Measurements from ENCODE around the gene PFKP.
"Not testable (repeated sequence)": the region's sequence is repeated elsewhere in the genome, so short reads cannot be mapped to it uniquely, and the experiment has no call there.

Gene PFKP

GRCh38 chr10:3057946-3058345 is 9.4 kb upstream of the PFKP start:
- Mint-ChIP-seq H3K9me3 (no peaks in the 10 kb centered on the region), H3K4me3 (no peak overlapping the region), H3K27ac (no peak overlapping the region), H3K27me3 (peaks cover 29% of the 10 kb centered on the region), H3K4me1 (peaks cover 6% of the 10 kb centered on the region), H3K36me3 (ENCODE audit: low read depth) (no peaks in the 10 kb centered on the region)
- DNase-seq (no peak), ATAC-seq (no peak)

- DNase-seq, result no peak
- H3K4me3 Mint-ChIP-seq, result no peak overlapping the region
- no peaks in the 10 kb centered on the region for H3K36me3 Mint-ChIP-seq (ENCODE audit: low read depth)
- H3K27me3 Mint-ChIP-seq, result peaks cover 16% of the 10 kb centered on the region
- no peaks in the 10 kb centered on the region for H3K9me3 Mint-ChIP-seq
- H3K27ac Mint-ChIP-seq, result no peak overlapping the region
- ATAC-seq, result no peak
- peaks cover 6% of the 10 kb centered on the region for H3K4me1 Mint-ChIP-seq
Measured at GRCh38 chr10:3059974-3060373, 7.4 kb upstream of the PFKP start.

- no peak overlapping the region for H3K4me3 Mint-ChIP-seq
- ATAC-seq, result no peak
Measured at GRCh38 chr10:3060481-3060889, 6.9 kb upstream of the PFKP start.

GRCh38 chr10:3061323-3061898 is 5.9 kb upstream of the PFKP start:
- not testable (repeated sequence) for H3K36me3 Mint-ChIP-seq (ENCODE audit: low read depth); H3K9me3 Mint-ChIP-seq; H3K4me1 Mint-ChIP-seq; H3K4me3 Mint-ChIP-seq; DNase-seq; H3K27ac Mint-ChIP-seq; ATAC-seq
- H3K27me3 Mint-ChIP-seq, result peaks cover 20% of the 10 kb centered on the region

More at GRCh38 chr10:3060481-3060889, 6.9 kb upstream of the PFKP start:
- no peak for DNase-seq
- Mint-ChIP-seq H3K36me3 (ENCODE audit: low read depth) (no peaks in the 10 kb centered on the region), H3K27ac (no peak overlapping the region), H3K9me3 (no peaks in the 10 kb centered on the region), H3K27me3 (peaks cover 16% of the 10 kb centered on the region), H3K4me1 (peaks cover 6% of the 10 kb centered on the region)

GRCh38 chr10:3062502-3063186 is 4.7 kb upstream of the PFKP start:
- no peak for DNase-seq
- H3K36me3 Mint-ChIP-seq (ENCODE audit: low read depth), result no peaks in the 10 kb centered on the region
- no peak overlapping the region for H3K4me3 Mint-ChIP-seq
- ATAC-seq, result no peak
- H3K4me1 Mint-ChIP-seq, result no peaks in the 10 kb centered on the region
- no peaks in the 10 kb centered on the region for H3K9me3 Mint-ChIP-seq
- H3K27ac Mint-ChIP-seq, result no peak overlapping the region
- peaks cover 18% of the 10 kb centered on the region for H3K27me3 Mint-ChIP-seq

GRCh38 chr10:3064423-3064822 is 2.9 kb upstream of the PFKP start:
- Mint-ChIP-seq H3K9me3 (no peaks in the 10 kb centered on the region), H3K4me1 (peaks cover 4% of the 10 kb centered on the region), H3K4me3 (no peak overlapping the region), H3K36me3 (ENCODE audit: low read depth) (peaks cover 8% of the 10 kb centered on the region), H3K27me3 (peaks cover 18% of the 10 kb centered on the region), H3K27ac (no peak overlapping the region)
- DNase-seq (no peak), ATAC-seq (no peak)

- Mint-ChIP-seq H3K4me1 (peaks cover 16% of the 10 kb centered on the region), H3K36me3 (ENCODE audit: low read depth) (peaks cover 20% of the 10 kb centered on the region), H3K9me3 (no peaks in the 10 kb centered on the region), H3K27me3 (peaks cover 18% of the 10 kb centered on the region), H3K4me3 (peak overlapping the region; percentile 55), H3K27ac (no peak overlapping the region)
- no peak for DNase-seq
- ATAC-seq, result no peak
Measured at GRCh38 chr10:3065622-3066021, 1.7 kb upstream of the PFKP start.

GRCh38 chr10:3066317-3067117 is 831 bp upstream of the PFKP start:
- Mint-ChIP-seq H3K4me3 (peak overlapping the region; percentile 55), H3K27ac (no peak overlapping the region), H3K9me3 (no peaks in the 10 kb centered on the region), H3K36me3 (ENCODE audit: low read depth) (peaks cover 27% of the 10 kb centered on the region), H3K4me1 (peaks cover 23% of the 10 kb centered on the region), H3K27me3 (peaks cover 18% of the 10 kb centered on the region)
- DNase-seq, result no peak
- ATAC-seq, result no peak

GRCh38 chr10:3067859-3068179 is 471 bp downstream of the PFKP start:
- DNase-seq (peak; percentile 34), ATAC-seq (peak; percentile 1)

GRCh38 chr10:3068201-3068967 is 1.0 kb downstream of the PFKP start:
- H3K27me3 Mint-ChIP-seq, result peaks cover 18% of the 10 kb centered on the region
- DNase-seq (peak; percentile 73), ATAC-seq (peak; percentile 21)
- peaks cover 45% of the 10 kb centered on the region for H3K36me3 Mint-ChIP-seq (ENCODE audit: low read depth)
- H3K9me3 Mint-ChIP-seq, result no peaks in the 10 kb centered on the region
- peak overlapping the region; percentile 91 for H3K27ac Mint-ChIP-seq
- H3K4me1 Mint-ChIP-seq, result peaks cover 39% of the 10 kb centered on the region
- H3K4me3 Mint-ChIP-seq, result peak overlapping the region; percentile 87

More at GRCh38 chr10:3067859-3068179, 471 bp downstream of the PFKP start:
- Mint-ChIP-seq H3K4me1 (peaks cover 36% of the 10 kb centered on the region), H3K27ac (peak overlapping the region; percentile 91), H3K9me3 (no peaks in the 10 kb centered on the region), H3K36me3 (ENCODE audit: low read depth) (peaks cover 40% of the 10 kb centered on the region), H3K4me3 (peak overlapping the region; percentile 87), H3K27me3 (peaks cover 18% of the 10 kb centered on the region)

- peaks cover 18% of the 10 kb centered on the region for H3K27me3 Mint-ChIP-seq
- peak overlapping the region; percentile 82 for H3K27ac Mint-ChIP-seq
- peaks cover 52% of the 10 kb centered on the region for H3K36me3 Mint-ChIP-seq (ENCODE audit: low read depth)
- H3K4me3 Mint-ChIP-seq, result peak overlapping the region; percentile 87
- peak; percentile 59 for DNase-seq
- H3K4me1 Mint-ChIP-seq, result peaks cover 46% of the 10 kb centered on the region
- ATAC-seq, result peak; percentile 29
- H3K9me3 Mint-ChIP-seq, result no peaks in the 10 kb centered on the region
Measured at GRCh38 chr10:3068968-3069737, 1.8 kb downstream of the PFKP start.

- DNase-seq (no peak), ATAC-seq (no peak)
- Mint-ChIP-seq H3K9me3 (no peaks in the 10 kb centered on the region), H3K27ac (peak overlapping the region; percentile 82), H3K4me1 (peaks cover 52% of the 10 kb centered on the region), H3K4me3 (peak overlapping the region; percentile 87), H3K36me3 (ENCODE audit: low read depth) (peaks cover 59% of the 10 kb centered on the region), H3K27me3 (peaks cover 18% of the 10 kb centered on the region)
Measured at GRCh38 chr10:3069876-3070275, 2.5 kb downstream of the PFKP start.

- peak overlapping the region; percentile 86 for H3K27ac Mint-ChIP-seq
- ATAC-seq (peak; percentile 85), DNase-seq (peak; percentile 48)
- H3K9me3 Mint-ChIP-seq, result no peaks in the 10 kb centered on the region
- peak overlapping the region; percentile 69 for H3K4me3 Mint-ChIP-seq
- peaks cover 62% of the 10 kb centered on the region for H3K4me1 Mint-ChIP-seq
- H3K36me3 Mint-ChIP-seq (ENCODE audit: low read depth), result peaks cover 72% of the 10 kb centered on the region
- peaks cover 2% of the 10 kb centered on the region for H3K27me3 Mint-ChIP-seq
Measured at GRCh38 chr10:3071405-3072198, 4.3 kb downstream of the PFKP start.

All from activated naive CD8-positive, alpha-beta T cell treated with anti-CD3 and anti-CD28 coated beads, Interleukin-2, amount 50 U/mL, for 24 hours (primary cell).